Erythroblast (primary cell): Measurements from ENCODE around the gene ITPK1.
A peak's percentile ranks its signal among the peaks of the same experiment; 100 is the strongest.

Experiments
- DNase-seq, 2 experiments: peaks; one replicate each; lab custom pipeline; 2025; lab: John Stamatoyannopoulos, UW
- GATA1 ChIP-seq: IDR thresholded peaks from 2 replicates; pipeline ENCODE4 v1.6.1; 2011; ENCODE audit warnings: low read depth, mild to moderate bottlenecking, control low read depth, low read length, moderate library complexity
- POLR2A ChIP-seq: IDR thresholded peaks from 2 replicates; pipeline ENCODE4 v1.6.1; 2011; ENCODE audit warnings: mild to moderate bottlenecking, low read length

ITPK1 gene

GRCh38 chr14:92954933-92955332 is 160.8 kb downstream of the ITPK1 start:
- TF ChIP-seq POLR2A (no peak), GATA1 (no peak)
- DNase-seq = no peak

- no peak for TF ChIP-seq GATA1
- no peak for TF ChIP-seq POLR2A
- no peak for DNase-seq
Observed at GRCh38 chr14:92953526-92953925, 162.2 kb downstream of the ITPK1 start.

- TF ChIP-seq POLR2A = no peak
- TF ChIP-seq GATA1 = no peak
- DNase-seq = no peak
Observed at GRCh38 chr14:92952481-92953298, 163.0 kb downstream of the ITPK1 start.

- TF ChIP-seq POLR2A = no peak
- no peak for TF ChIP-seq GATA1
- peak; percentile 70 to 84 for DNase-seq
Observed at GRCh38 chr14:92951912-92952471, 163.7 kb downstream of the ITPK1 start.

GRCh38 chr14:92951261-92951660 is 164.5 kb downstream of the ITPK1 start:
- TF ChIP-seq POLR2A (no peak), GATA1 (no peak)
- no peak for DNase-seq

- no peak for DNase-seq
- TF ChIP-seq GATA1 = no peak
- TF ChIP-seq POLR2A = no peak
Observed at GRCh38 chr14:92950773-92951172, 165.0 kb downstream of the ITPK1 start.

GRCh38 chr14:92950193-92950540 is 165.6 kb downstream of the ITPK1 start:
- no peak for TF ChIP-seq GATA1
- TF ChIP-seq POLR2A = no peak
- no peak for DNase-seq

GRCh38 chr14:92949496-92950192 is 166.1 kb downstream of the ITPK1 start:
- TF ChIP-seq POLR2A (no peak), GATA1 (no peak)

GRCh38 chr14:92948647-92949046 is 167.1 kb downstream of the ITPK1 start:
- TF ChIP-seq POLR2A = no peak
- no peak for TF ChIP-seq GATA1
- no peak for DNase-seq

More at GRCh38 chr14:92949496-92950192, 166.1 kb downstream of the ITPK1 start:
- no peak for DNase-seq

- no peak for TF ChIP-seq POLR2A
- TF ChIP-seq GATA1 = no peak
- no peak for DNase-seq
Observed at GRCh38 chr14:92946847-92947545, 168.7 kb downstream of the ITPK1 start.

GRCh38 chr14:92945959-92946846 is 169.5 kb downstream of the ITPK1 start:
- TF ChIP-seq POLR2A (no peak), GATA1 (no peak)
- no peak for DNase-seq

GRCh38 chr14:92945544-92945943 is 170.2 kb downstream of the ITPK1 start:
- no peak for DNase-seq
- TF ChIP-seq POLR2A (no peak), GATA1 (no peak)

- TF ChIP-seq POLR2A = no peak
- no peak for TF ChIP-seq GATA1
- no peak for DNase-seq
Observed at GRCh38 chr14:92944976-92945375, 170.7 kb downstream of the ITPK1 start.
